HCT116 (cell line): Measurements from ENCODE around the gene COL15A1. TPM values are rescaled to one million over a fixed set of nuclear protein-coding genes. Genes with fewer than 3 reads are reported as not detected.

Source experiments
- ATAC-seq: fragments of 200-7000 bp; cut with Tn5 transposase; 2 replicates; pipeline ENCODE4 v1.9.1; 2020; ENCODE audit warnings: mild to moderate bottlenecking, moderate library complexity
- BruUV-seq: library from RNA; stranded (reverse); fragments of 400-500 nt; replicated peaks from 2 replicates; lab custom pipeline; 2021; lab: Mats Ljungman, UMichigan
- CTCF ChIA-PET: fragments of 300-600 bp; sonication (Branson Sonifier 250); formaldehyde crosslinking; loops from one replicate; lab custom pipeline; 2021; ENCODE audit warnings: antibody characterized with exemption; lab: Charles Lee
- POLR2A ChIA-PET: fragments of 300-600, 350-600 bp; sonication (Branson Sonifier 250); formaldehyde crosslinking; loops from one replicate; lab custom pipeline; 2021; ENCODE audit warnings: antibody characterized with exemption; lab: Charles Lee
- RAD21 ChIA-PET, 2 experiments: fragments of 300-600 bp; sonication (Branson Sonifier 250); formaldehyde crosslinking; loops; one replicate each; lab custom pipeline; 2023; ENCODE audit warnings: low total read pairs in 2 of 2; ENCODE audit not compliant: uncharacterized antibody in 2 of 2, unreplicated experiment in 2 of 2, low non-redundant PET in 1 of 2; lab: Charles Lee
- DNase-seq: peaks from one replicate; pipeline ENCODE4 v3.0.0-alpha.2; 2010; ENCODE audit warnings: low read depth, low spot score
- H2AFZ ChIP-seq: fragments of 200-600 bp; shearing (Covaris generic), sonication (generic); 2 replicates; pipeline ENCODE4 v1.6.1; 2017; ENCODE audit warnings: low read depth, mixed run types, mixed read lengths, antibody characterized with exemption, low read length; ENCODE audit not compliant: poor library complexity, severe bottlenecking
- H3K27ac ChIP-seq: 2 replicates; pipeline ENCODE4 v1.5.1; 2012; ENCODE audit warnings: low read depth, low read length
- H3K27me3 ChIP-seq: fragments of 200-600 bp; sonication (generic); 2 replicates; pipeline ENCODE4 v1.6.1; 2016; ENCODE audit warnings: mixed run types, low read length, mixed read lengths; ENCODE audit not compliant: insufficient read depth
- H3K36me3 ChIP-seq, 2 experiments: fragments of 200-500 bp in 1 of 2; fragments of 200-600 bp in 1 of 2; sonication (Bioruptor generic) in 1 of 2; sonication (generic) in 1 of 2; 2 replicates each; pipeline versions ENCODE4 v1.5.1 to v1.6.1; 2014 to 2016; ENCODE audit warnings: low read length in 2 of 2, inconsistent platforms in 1 of 2, mixed read lengths in 1 of 2, mixed run types in 1 of 2; ENCODE audit not compliant: insufficient read depth in 2 of 2, control insufficient read depth in 1 of 2
- H3K4me1 ChIP-seq, 2 experiments: fragments of 200-600 bp in 1 of 2; sonication (generic) in 1 of 2; 2 replicates each; pipeline versions ENCODE4 v1.5.1 to v1.6.1; 2012 to 2017; ENCODE audit warnings: low read length in 2 of 2, inconsistent platforms in 1 of 2, mild to moderate bottlenecking in 1 of 2, mixed read lengths in 1 of 2, mixed run types in 1 of 2, moderate library complexity in 1 of 2; ENCODE audit not compliant: insufficient read depth in 2 of 2, control insufficient read depth in 1 of 2
- H3K4me2 ChIP-seq: fragments of 200-600 bp; sonication (generic); 2 replicates; pipeline ENCODE4 v1.6.1; 2017; ENCODE audit warnings: mixed run types, low read length, mixed read lengths
- H3K4me3 ChIP-seq, 2 experiments: fragments of 200-600 bp in 1 of 2; sonication (generic) in 1 of 2; replicated peaks in 1 of 2; 2 replicates each; pipeline ENCODE4 v1.5.1; 2011 to 2016; ENCODE audit warnings: low read length in 2 of 2, control low read depth in 1 of 2, low read depth in 1 of 2, mild to moderate bottlenecking in 1 of 2, mixed read lengths in 1 of 2, mixed run types in 1 of 2
- H3K79me2 ChIP-seq: fragments of 200-600 bp; sonication (generic); 2 replicates; pipeline ENCODE4 v1.6.1; 2017; ENCODE audit warnings: mild to moderate bottlenecking, mixed run types, low read length, moderate library complexity, mixed read lengths; ENCODE audit not compliant: insufficient read depth
- H3K9ac ChIP-seq: fragments of 200-600 bp; sonication (generic); 2 replicates; pipeline ENCODE4 v1.6.1; 2016; ENCODE audit warnings: low read length, mixed read lengths
- H3K9me2 ChIP-seq: fragments of 200-600 bp; sonication (generic), shearing (Covaris generic); 2 replicates; pipeline ENCODE4 v1.6.1; 2017; ENCODE audit warnings: mixed run types, mild to moderate bottlenecking, moderate library complexity; ENCODE audit not compliant: insufficient read depth
- H3K9me3 ChIP-seq, 2 experiments: fragments of 200-500 bp in 1 of 2; fragments of 200-600 bp in 1 of 2; sonication (Bioruptor generic) in 1 of 2; sonication (generic) in 1 of 2; 2 replicates each; pipeline ENCODE4 v1.6.1; 2014 to 2017; ENCODE audit warnings: low read length in 2 of 2, mixed read lengths in 2 of 2, inconsistent platforms in 1 of 2, low read depth in 1 of 2, mild to moderate bottlenecking in 1 of 2, mixed run types in 1 of 2, moderate library complexity in 1 of 2; ENCODE audit not compliant: control insufficient read depth in 1 of 2, insufficient read depth in 1 of 2
- H4K20me1 ChIP-seq: fragments of 200-600 bp; sonication (generic), shearing (Covaris generic); 2 replicates; pipeline ENCODE4 v1.6.1; 2017; ENCODE audit warnings: mixed run types, mild to moderate bottlenecking, moderate library complexity; ENCODE audit not compliant: insufficient read depth
- CTCF ChIP-seq, 3 experiments: fragments of 200-600 bp in 1 of 3; sonication (generic) in 1 of 3; IDR thresholded peaks in 2 of 3; conservative IDR thresholded peaks in 1 of 3; 2 replicates each; pipeline ENCODE4 v1.5.1; 2012 to 2017; ENCODE audit warnings: low read depth in 2 of 3, low read length in 2 of 3, antibody characterized with exemption in 1 of 3, borderline replicate concordance in 1 of 3, control low read depth in 1 of 3, mild to moderate bottlenecking in 1 of 3, mixed read lengths in 1 of 3, mixed run types in 1 of 3, moderate library complexity in 1 of 3; ENCODE audit not compliant: insufficient read depth in 1 of 3
- EGR1 ChIP-seq: IDR thresholded peaks from 2 replicates; pipeline ENCODE4 v1.6.1; 2012; ENCODE audit warnings: low read depth
- ELF1 ChIP-seq: IDR thresholded peaks from 2 replicates; pipeline ENCODE4 v1.6.1; 2012; ENCODE audit warnings: low read depth, borderline replicate concordance
- RAD21 ChIP-seq: IDR thresholded peaks from 2 replicates; pipeline ENCODE4 v1.6.1; 2012; ENCODE audit warnings: low read depth, mild to moderate bottlenecking
- SIN3A ChIP-seq: IDR thresholded peaks from 2 replicates; pipeline ENCODE4 v1.6.1; 2012; ENCODE audit warnings: low read depth
- ZFX ChIP-seq: fragments of 450-650 bp; IDR thresholded peaks from 2 replicates; pipeline ENCODE4 v1.6.1; 2017
- intact Hi-C: fragments of 100-400 bp; cut with micrococcal nuclease; formaldehyde crosslinking; loops from 2 replicates; pipeline ENCODE4 v1.10.0; 2022
- total RNA-seq: library from RNA; stranded (reverse); gene quantifications from one replicate; pipeline ENCODE4 v1.2.1, GENCODE V29; 2021; ENCODE audit not compliant: unreplicated experiment
- TF ChIP-seq, protein P1 (sequence below): IDR thresholded peaks from 2 replicates; pipeline ENCODE4 v1.6.1; 2012; ENCODE audit warnings: low read depth
- TF ChIP-seq, protein P2 (sequence below): IDR thresholded peaks from 2 replicates; pipeline ENCODE4 v1.6.1; 2011; ENCODE audit warnings: mild to moderate bottlenecking, low read length, moderate library complexity; ENCODE audit not compliant: insufficient replicate concordance; ENCODE audit errors: extremely low read depth

COL15A1 gene
- total RNA-seq, 1 experiment from 2014 or later, result 0.15 TPM

DNA sequence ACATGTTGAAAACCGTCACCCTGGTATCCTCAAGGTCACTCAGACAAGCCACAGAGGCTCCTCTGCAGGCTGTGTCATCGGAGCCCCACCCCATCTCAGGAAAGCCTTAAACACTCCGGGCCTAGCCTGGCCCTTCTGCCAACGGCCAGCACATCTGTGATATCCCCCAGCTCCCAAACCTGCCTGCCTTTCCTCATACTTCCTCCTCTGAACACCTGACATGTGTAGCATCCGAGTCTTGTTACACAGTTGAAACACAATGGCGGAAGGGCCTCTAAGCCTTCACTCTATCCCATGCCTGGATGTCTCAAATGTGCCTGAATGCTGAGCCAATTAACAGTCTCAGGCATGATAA lies 128.3 kb downstream of the COL15A1 start:
- ATAC-seq (no peak), DNase-seq (no peak)
- ChIA-PET RAD21 (no interaction called here), POLR2A (no interaction called here), CTCF (no interaction called here)
- no peaks in the 10 kb centered on the region for H3K9me3 ChIP-seq
- H3K27ac ChIP-seq, result no peak overlapping the region
- no peaks in the 10 kb centered on the region for H3K9me2 ChIP-seq
- H4K20me1 ChIP-seq, result no peaks in the 10 kb centered on the region
- H3K4me3 ChIP-seq, result no peak overlapping the region
- H3K4me1 ChIP-seq, result no peaks in the 10 kb centered on the region
- H3K4me2 ChIP-seq, result no peak overlapping the region
- no peaks in the 10 kb centered on the region for H3K79me2 ChIP-seq
- no TSS peak for BruUV-seq
- no peaks in the 10 kb centered on the region for H3K27me3 ChIP-seq
- intact Hi-C loops, result no loop called here
- H2AFZ ChIP-seq, result no peak overlapping the region
- H3K9ac ChIP-seq, result no peak overlapping the region
- TF ChIP-seq, protein P1, sequence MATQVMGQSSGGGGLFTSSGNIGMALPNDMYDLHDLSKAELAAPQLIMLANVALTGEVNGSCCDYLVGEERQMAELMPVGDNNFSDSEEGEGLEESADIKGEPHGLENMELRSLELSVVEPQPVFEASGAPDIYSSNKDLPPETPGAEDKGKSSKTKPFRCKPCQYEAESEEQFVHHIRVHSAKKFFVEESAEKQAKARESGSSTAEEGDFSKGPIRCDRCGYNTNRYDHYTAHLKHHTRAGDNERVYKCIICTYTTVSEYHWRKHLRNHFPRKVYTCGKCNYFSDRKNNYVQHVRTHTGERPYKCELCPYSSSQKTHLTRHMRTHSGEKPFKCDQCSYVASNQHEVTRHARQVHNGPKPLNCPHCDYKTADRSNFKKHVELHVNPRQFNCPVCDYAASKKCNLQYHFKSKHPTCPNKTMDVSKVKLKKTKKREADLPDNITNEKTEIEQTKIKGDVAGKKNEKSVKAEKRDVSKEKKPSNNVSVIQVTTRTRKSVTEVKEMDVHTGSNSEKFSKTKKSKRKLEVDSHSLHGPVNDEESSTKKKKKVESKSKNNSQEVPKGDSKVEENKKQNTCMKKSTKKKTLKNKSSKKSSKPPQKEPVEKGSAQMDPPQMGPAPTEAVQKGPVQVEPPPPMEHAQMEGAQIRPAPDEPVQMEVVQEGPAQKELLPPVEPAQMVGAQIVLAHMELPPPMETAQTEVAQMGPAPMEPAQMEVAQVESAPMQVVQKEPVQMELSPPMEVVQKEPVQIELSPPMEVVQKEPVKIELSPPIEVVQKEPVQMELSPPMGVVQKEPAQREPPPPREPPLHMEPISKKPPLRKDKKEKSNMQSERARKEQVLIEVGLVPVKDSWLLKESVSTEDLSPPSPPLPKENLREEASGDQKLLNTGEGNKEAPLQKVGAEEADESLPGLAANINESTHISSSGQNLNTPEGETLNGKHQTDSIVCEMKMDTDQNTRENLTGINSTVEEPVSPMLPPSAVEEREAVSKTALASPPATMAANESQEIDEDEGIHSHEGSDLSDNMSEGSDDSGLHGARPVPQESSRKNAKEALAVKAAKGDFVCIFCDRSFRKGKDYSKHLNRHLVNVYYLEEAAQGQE, result no peak
- TF ChIP-seq, protein P2, sequence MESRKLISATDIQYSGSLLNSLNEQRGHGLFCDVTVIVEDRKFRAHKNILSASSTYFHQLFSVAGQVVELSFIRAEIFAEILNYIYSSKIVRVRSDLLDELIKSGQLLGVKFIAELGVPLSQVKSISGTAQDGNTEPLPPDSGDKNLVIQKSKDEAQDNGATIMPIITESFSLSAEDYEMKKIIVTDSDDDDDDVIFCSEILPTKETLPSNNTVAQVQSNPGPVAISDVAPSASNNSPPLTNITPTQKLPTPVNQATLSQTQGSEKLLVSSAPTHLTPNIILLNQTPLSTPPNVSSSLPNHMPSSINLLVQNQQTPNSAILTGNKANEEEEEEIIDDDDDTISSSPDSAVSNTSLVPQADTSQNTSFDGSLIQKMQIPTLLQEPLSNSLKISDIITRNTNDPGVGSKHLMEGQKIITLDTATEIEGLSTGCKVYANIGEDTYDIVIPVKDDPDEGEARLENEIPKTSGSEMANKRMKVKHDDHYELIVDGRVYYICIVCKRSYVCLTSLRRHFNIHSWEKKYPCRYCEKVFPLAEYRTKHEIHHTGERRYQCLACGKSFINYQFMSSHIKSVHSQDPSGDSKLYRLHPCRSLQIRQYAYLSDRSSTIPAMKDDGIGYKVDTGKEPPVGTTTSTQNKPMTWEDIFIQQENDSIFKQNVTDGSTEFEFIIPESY, result no peak
- TF ChIP-seq ZFX (no peak), ELF1 (no peak), SIN3A (no peak), EGR1 (no peak), CTCF (IDR thresholded peaks at IDR 0.05 in 2 of 3, conservative IDR thresholded peaks at IDR 0.05 in 1 of 3; ENCODE audit: borderline replicate concordance in 1 of 3, insufficient read depth in 1 of 3, low read depth in 2 of 3, low read length in 2 of 3) (no peak), RAD21 (no peak)
- H3K36me3 ChIP-seq, result no peaks in the 10 kb centered on the region
